HG02623 (cell line): ENCODE results near the gene RASA3.

Source experiments
- ATAC-seq: cut with Tn5 transposase; IDR thresholded peaks from one replicate; pipeline ENCODE4 v1.9.1; 2021; ENCODE audit warnings: moderate library complexity; ENCODE audit not compliant: unreplicated experiment

The RASA3 gene

DNA sequence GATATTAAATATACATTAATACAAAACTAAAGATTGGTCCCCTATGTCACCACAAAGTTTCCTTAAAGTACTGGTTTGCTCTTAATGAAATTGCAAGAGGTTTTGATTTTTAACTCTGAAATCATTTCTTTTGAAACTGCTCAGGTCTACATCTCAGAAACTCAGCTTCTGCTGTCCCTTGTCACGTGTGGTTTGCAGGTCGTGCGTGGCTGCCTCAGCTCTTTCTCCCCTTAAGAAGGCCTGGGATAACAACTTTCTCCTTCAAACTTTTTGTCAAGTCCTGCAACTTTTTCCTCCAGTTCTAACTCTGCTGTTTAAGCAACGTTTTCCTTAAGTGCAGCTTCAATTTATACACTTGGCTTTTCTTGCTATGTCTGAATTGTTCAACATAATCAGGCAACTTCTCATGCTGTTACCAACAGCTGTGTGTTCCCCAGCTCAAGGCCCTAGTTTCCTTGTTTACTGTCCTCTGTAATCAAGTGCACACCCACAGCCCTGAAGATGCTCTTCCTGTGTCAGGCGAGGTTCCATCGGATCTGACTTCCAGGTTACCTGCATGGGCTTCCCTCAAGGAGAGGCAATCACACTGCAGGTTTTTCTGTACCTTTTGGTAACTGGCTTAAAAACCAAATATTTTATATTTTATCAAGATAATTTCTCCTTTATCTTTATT lies 172.0 kb downstream of the RASA3 start:
- ATAC-seq: no peak

DNA sequence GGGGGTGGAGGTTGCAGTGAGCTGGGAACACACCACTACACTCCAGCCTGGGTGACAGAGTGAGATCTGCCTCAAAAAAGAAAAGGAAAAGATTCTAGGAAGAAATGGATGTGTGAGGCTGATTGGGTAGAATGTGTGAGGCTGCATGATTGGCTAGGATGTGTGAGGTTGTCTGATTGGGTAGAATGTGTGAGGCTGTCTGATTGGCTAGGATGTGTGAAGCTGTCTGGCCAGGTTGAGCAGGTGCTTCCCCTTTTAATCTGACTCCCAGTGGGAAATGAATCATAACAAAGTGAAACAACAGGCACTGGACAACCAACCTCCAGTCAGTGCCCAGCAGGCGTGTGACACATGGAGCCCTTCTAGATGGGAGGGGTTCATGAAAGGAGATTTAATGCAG lies 173.2 kb downstream of the RASA3 start:
- ATAC-seq: no peak

DNA sequence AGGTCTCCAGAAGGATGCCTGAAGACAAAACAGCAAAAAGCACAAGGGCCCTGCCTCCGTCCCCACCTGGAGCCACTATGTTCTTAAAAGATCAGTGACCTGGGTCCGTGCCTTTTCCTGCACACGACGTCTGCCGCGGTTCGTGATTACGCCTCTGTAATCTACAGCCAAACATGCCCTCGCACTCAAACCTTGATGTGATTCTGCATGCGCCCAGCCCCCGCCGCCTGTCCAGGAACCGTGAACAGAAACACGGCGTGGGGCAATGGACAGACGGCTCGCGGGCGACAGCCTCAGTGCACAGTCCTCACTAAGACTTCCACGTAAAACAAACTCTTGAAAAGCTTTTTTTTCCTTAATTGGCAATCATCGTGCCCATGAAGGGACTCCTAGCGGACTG lies 174.1 kb downstream of the RASA3 start:
- no peak for ATAC-seq

DNA sequence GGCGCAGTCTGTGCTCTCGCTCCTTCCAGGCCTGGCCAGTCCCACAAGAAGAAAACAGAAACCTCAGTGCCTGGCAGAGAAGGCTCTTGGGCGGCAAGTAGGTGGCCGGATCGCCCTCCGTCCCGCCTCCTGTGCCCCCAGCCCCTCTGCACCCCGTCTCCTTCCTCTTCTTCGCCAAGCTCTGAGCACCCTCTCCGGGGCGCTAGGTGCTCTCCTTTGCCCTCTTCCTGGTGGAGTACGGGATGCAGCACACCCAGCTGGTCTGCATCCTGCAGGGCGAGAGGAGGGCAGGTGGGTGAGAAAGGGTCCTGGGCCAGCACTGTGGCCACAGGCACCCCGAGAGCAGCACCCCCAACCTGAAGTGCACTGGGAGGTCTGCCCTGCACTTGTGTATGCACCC lies 175.9 kb downstream of the RASA3 start:
- no peak for ATAC-seq

DNA sequence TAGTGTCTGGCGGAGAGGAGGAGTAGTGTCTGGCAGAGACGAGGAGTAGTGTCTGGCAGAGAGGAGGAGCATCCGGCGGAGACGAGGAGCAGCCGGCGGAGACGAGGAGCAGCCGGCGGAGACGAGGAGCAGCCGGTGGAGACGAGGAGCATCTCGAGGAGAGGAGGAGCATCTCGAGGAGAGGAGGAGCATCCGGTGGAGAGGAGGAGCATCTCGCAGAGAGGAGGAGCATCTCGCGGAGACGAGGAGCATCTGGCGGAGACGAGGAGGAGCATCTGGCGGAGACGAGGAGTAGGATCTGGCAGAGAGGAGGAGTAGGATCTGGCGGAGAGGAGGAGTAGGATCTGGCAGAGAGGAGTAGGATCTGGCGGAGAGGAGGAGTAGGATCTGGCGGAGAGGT lies 176.7 kb downstream of the RASA3 start:
- ATAC-seq: no peak

DNA sequence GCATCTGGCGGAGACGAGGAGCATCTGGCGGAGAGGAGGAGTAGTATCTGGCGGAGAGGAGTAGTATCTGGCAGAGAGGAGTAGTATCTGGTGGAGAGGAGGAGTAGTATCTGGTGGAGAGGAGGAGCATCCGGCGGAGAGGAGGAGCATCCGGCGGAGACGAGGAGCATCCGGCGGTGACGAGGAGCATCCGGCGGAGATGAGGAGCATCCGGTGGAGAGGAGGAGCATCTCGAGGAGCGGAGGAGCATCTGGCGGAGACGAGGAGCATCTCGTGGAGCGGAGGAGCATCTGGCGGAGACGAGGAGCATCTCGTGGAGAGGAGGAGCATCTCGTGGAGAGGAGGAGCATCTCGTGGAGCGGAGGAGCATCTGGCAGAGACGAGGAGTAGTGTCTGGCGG lies 177.2 kb downstream of the RASA3 start:
- no peak for ATAC-seq

DNA sequence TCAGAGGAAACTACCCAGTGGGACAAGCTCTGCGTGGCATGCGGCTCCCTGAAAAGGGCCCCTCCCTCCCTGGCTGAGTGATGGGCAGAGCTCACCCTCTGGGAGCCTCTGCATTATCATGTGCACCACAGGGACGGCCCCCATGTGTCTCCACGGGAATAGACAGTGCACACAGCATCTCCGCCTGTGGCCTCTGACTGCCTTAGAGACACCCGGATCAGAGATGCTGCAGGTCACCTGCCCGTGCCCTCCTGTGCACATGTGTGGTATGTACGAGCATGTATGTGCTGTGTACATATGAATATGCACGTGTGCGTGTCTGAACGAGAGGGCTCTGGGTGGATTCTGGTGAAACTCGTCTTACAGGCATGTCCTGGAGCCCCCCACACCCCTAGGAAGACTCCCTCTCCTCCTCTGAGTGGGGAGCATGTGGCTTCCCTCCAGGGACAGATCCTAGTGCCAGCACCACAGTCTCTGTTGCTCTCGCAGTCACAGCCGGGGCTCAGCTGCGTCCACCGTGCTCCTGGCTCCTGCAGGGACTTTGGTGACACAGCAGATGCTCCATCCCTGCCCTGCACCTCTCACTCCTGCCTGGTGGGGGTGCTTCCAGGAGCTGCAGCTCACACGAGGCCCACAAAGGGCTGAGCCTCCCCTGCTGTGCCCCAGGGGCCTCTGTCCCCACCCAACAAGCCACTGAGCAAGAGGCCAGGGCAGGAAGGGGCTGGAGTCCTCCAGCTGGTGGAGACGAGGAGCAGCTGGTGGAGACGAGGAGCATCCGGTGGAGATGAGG lies 178.2 kb downstream of the RASA3 start:
- no peak for ATAC-seq

DNA sequence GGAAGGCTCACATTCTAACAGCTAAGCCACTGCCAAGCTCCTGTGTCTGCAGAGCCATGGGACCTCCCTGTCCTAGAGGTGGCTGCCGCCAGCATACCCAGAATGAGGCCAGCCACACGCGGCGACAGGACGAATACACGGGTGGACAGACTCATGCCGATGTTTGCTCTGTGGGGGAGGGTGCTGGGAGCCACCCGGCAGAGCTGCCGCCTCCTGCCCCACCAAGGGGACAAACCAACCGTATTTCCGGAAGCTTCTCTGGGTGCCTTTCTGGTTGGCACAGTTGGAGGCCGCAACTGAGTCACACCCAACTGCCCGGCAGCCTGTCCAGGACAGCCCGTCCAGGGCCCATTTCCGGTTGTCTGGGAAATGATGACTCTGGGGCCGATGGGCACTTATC lies 178.9 kb downstream of the RASA3 start:
- ATAC-seq: no peak

DNA sequence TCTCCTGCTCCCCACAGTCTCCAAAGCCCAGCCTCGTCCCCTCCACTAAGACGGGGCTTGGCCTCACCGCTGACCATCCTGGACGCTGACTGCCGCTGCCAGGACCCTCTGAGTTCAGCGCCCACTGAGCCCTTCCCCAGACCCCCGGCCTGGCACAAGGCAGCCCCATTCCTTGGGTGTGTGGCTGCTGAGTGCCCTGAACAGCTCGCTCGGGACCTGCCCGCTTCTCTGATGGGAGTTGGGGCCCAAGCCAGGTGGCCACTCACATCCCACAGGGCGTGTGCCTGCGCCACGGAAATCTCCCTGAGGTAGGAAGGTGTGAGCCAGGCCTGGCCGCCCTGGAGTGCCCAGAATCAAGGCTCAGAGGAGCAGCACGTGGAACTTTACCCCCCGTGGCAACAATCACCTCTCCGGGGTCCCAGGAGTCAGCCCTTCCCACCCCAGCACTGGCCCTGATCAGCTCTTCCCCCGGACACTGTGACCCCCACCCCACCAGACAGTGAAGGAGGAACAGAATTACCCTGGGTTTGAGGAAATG lies 179.4 kb downstream of the RASA3 start:
- no peak for ATAC-seq

DNA sequence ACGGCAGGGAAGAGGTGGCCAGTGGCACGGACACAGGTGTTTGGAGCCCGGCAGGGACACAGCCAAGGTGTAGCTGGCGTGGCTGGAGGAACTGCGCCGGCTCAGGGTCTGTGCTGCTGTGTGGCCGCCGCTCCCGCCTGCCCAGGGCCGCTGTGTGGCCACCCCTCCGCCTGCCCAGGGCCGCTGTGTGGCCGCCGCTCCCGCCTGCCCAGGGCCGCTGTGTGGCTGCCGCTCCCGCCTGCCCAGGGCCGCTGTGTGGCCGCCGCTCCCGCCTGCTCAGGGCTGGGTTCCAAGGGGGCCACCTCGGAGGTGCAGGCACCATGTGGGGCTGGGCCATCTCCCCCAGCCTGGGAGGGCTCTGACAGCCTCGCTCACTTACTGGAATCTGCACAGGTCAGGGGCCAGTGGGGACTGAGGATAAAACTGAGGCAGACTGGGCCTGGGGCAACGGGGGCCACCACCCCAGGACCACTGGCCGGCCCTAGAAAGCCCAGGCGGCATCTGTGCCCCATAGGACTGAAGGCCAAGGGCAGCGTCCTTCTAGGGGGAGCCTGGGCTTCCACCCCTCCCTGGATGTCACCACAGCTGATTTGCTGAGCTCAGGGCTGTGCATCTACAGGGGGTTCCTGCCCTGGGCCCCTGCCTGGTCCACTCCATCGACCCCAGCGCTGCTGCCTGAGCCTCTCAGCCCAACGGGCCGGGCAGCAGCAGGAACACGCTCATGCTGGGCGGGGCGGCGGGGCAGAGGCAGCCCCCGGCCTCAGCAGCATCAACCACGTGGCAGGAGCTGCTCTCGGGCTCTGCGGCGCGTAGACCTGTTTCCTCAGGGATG lies 180.1 kb downstream of the RASA3 start:
- ATAC-seq: no peak

DNA sequence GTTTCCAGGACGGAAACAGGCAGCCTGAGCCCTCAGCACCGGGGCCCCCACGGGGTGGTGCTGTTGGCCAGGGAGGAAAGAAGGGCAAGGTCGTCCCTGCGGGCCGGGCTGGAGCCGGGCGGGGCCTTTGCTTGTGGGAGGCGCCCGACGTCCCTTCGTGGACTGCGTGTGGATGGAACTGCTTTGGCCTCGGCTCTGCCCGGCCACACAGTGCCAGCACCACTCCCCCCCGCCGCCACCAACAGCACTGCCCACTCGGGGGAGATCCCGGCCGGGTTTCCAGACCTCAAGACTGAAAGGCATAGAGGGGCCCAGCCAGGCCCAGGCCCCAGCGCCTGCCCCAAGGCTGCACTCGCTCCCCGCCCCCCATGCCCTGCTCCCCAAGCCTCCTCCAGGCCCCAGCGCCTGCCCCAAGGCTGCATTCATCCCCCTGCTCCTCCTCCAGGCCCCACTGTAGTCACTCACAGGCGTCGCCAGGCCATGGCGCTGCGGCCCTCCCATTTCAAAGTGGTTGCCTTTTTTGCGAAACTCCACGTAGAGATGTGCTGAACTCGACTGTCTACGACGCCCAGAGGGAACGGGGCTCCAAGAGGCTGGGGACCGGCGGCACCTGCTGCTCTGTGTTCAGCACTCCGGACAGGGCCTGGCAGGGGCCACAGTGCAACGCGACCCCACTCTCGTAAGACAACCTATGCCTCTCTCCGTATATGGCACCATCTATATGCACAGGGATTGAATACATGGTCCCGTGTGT lies 181.0 kb downstream of the RASA3 start:
- ATAC-seq: peak; percentile 82

DNA sequence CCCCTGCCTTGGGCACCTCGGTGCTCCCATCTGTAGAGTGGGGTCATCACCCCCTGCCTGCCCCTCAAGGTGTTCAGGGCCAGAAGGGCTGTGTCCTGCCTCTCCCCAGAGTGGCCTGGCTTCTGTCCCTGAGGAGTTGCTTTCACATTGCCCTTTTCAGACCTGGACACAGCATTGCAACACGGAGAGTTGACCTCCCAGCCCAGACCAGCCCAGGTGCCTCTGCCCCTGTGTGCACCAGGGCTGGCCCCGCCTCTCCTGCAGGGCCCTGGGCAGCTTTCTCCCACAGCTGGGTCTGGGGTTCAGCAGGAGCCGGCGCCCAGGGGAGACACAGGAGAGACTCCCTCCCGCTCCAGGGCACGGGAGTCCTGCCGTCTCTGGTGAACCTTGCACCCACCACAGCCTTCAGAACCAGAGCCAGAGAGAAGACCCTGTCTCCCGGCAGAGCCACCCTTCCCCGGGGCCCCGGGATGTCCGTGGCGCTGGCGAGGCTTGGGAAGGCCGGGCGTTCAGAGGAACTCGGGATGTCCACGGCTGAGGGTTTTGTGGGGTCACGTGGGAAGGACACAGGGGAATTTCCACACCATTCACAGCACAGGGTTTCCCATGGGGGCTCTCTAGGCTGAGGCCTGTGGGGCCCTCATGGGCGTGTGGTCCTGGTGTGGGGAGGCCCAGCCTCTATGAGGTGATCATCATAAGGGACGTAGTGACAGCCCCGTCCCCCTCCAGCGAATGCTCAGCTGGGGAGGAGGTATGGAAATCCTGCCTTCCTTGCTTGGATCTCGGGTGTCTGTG lies 181.8 kb downstream of the RASA3 start:
- ATAC-seq: no peak

DNA sequence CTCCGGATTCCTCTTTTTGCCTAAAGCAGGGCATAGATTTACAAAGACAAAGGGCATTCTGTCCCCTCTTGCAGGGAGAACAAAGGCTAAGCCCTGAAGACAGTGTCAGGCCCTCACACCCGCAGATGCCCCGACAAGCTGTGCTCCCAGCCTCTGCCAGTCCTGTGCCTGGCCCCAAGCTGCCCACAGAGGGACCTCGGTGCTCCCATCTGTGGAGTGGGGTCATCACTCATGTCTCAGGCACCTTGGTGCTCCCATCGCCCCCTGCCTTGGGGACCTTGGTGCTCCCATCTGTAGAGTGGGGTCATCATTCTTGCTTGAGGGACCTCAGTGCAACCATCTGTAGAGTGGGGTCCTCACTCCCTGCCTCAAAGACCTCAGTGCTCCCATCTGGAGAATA lies 182.9 kb downstream of the RASA3 start:
- ATAC-seq: no peak

DNA sequence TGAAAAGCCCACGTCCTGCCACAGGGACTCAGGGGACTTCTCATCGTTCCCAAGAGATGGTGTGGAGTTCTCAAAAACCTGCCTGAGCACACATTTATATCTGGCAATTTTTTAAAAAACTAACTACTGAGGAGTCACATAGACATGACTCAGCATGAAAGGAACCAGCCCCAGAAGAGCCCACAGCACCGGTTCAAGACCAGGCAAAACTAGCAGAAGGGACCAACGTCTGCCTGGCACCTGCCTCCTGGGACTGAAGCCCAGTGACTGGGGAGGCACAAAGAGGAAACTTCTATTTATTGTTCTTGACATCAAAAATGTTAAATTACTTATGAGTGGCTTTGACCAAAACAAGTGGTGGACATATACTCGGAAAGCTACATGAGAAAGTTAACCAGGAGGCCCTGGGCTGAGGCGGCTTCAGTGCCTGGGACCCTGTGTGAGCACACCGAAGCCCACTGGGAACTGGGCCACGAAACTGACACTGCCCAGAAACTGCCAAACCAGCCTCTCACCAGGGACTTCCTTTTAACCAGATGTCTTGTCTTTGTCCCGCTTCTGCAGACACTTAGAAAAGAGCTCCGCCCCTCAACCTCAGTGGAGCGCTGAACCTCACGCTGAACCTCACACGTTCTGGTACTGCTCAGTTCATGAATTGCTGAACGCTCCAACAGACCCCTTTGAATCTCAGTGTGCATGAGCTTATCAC lies 184.2 kb downstream of the RASA3 start:
- no peak for ATAC-seq

DNA sequence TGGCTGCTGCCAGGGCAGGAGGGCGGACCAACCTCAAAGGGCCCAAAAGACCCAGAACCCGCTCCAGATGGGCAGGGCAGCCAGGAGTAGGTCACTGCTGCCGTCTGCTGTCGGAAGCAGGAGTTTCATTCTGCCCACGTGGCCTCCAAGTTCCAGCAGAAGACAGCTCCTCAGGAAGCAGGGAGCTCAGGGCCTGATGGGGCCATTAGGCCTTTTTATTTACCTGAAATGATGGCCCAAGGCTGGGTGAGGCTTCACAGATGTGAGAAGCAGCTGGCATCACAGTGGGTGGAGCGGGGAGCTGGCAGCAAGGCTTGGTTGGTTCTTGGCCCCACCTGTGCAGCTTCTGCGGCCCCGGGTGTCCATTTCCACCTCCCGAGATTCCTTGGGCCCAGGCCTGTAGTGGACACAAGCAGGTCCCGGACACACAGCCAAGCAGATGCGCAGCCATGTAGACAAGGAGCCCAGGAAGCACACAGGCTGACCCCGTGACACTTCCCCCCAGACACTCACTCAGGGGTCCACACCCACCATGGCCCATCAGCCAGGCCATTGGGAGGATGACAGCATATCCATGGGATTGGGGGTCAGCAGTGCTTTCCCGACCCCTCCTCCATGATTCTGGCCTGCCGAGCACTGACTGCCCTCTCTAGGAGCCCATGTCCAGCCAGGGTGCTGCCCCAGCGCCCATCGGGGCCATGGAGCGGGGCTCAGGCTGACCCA lies 185.0 kb downstream of the RASA3 start:
- ATAC-seq: no peak

DNA sequence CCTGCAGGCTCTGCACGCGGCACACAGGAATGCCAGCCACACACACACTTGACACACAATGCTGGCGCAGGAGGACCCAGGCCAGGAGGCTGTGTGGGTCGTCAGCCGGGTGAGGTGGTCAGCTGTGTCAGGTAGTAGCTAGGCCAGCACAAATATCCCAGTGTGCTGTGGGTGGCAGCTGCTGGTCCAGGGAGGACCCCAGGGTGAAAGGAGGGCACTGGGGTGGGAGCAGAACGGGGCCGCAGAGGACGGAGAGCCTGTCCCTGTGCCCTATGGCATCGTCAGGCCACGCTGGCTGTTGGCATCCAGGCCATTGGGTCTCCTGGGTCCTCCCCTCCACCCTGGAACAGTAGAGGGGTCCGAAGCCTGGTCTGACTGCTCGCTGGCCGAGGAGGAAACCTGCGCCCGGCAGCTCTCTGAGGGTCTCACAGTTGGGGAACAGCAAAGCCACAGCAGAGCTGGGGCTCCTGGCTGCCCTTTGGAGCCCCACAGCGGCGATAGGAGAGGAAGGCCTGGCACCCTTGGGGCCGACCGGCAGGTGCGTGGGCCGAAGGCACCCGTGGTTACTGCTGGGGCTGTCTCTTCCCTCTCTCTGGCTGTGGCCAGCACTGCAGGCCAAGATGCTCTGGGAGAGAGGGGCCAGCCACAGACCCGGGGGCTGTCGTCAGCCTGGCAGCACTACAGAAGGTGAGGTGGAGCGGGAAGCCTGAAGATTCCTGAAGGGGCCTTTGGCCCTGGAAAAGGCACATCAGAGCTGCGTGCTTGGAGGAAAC lies 185.8 kb downstream of the RASA3 start:
- ATAC-seq: no peak

DNA sequence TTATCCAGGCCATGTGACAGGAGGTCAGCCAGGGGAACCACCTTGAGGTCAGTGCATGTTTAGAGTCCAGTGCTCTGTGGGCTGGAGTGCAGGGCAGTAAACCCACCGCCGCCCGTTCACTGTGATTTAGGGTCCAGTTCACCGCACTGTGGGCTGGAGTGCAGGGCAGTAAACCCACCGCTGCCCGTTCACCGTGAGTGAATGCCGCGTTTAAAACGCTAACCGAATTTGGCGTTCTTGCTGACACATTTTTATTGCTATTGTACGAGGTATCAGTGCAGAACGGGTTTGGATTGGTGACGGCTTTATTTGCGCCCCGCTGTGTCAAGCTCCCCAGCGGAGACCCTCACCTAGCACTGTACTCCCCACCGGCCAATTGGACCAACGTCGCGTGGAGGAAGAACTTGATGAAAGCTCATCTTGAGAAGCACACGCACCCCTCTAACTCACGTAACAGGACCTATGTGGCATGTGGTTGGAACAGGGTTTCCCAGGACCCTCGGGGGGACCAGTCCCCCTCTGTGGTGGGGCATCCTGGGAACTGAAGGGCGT lies 186.5 kb downstream of the RASA3 start:
- ATAC-seq: no peak
